GM20431 (cell line): ENCODE data around the gene RHOD.

ENCODE experiments used
- in situ Hi-C: fragments of 300-500 bp; cut with MseI, MboI; formaldehyde crosslinking; loops from one replicate; pipeline ENCODE4 v1.15.0; 2020; ENCODE audit warnings: low sequenced_read_pairs; ENCODE audit not compliant: unreplicated experiment

Gene RHOD

DNA sequence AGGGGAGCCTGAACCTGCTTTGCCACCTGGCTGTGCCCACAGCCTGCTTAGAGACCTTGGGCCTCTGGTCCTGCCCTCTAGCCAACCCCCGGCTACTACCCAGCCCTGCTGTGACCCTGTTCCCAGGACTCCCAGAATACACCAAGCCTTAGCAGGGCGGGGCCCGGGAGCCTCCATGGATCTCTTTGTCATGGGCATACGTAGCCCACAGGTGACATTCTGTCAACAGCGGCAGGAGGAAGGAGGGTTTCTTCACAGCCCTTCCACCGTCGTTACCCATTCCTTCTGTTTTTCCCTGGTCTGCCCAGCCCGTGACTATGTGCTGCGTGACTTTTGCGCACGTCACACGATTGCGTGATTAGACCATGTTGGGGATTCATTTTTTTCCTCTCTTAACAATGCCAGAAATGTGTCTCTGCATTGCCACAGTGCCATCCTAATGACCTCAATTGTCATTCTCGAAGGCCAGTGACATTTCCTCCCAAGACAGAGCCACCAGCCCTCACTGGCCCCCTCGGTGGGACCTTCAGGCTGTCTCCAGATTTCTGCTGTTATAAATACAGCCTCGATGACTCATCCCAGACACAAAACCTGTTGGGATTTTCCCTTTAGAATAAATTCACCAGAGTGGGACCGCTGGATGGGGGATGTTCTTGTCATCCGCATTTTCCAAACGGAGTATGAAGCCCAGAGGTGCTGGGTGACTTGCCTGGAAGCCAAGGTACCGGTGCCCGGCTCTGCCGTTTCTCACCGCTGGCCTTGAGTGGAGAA lies 24.7 kb upstream of the RHOD start:
- in situ Hi-C loops = no loop called here

DNA sequence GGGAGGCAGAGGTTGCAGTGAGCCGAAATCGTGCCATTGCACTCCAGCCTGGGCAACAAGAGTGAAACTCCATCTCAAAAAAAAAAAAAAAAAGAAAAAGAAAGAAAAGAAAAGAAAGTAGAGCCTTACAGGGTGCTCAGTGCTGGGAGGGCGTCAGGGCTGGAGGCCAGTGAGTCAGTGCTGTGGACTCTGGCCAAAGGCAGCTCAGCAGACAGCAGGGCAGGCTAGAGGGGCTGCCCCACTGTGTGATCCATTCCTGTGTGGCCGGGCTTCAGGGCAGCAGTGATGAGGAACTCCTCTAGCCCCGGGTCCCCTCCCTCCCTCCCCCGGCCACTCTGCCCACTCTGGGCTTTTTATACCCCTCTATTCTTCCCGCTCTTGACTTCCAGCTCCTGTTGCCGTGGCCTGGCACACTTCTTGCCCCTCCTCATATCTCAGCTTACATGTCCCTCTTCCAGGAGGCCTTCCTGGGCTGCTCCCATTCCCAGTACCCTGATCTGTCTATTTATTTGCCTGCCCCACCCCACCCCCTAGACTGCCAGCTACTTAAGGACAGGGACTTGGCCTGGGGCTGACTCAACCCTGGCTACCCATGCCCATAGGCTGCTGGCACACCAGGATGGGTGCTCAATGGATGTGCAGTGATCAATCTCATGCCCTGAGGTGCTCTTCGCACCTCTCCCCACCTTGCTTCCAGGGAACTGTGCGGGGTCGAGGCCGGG lies 23.7 kb upstream of the RHOD start:
- in situ Hi-C loops = no loop called here

DNA sequence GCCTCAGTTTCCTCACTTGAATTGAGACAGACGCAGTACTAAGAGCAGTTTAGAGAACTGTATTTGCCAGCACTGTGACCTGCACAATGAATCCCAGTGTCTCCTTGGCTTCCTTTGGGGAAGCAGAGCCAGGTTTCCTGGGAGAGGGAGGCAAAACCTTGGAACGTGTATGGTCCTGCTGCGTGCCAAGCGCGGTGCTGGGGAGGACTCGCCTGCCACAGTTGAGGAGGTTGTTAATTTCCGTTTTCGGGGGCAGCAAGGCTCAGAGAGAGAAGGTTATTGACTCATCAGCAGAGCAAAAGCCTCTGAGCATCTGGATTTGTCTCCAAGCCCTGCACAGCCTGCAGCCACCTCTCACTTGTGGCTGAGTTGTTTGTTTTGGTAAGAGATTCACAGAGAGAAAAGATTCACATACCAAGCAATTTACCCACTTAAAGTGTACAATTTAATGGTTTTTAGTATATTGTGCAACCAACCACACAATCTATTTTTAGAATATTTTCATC lies 22.9 kb upstream of the RHOD start:
- in situ Hi-C loops = no loop called here

DNA sequence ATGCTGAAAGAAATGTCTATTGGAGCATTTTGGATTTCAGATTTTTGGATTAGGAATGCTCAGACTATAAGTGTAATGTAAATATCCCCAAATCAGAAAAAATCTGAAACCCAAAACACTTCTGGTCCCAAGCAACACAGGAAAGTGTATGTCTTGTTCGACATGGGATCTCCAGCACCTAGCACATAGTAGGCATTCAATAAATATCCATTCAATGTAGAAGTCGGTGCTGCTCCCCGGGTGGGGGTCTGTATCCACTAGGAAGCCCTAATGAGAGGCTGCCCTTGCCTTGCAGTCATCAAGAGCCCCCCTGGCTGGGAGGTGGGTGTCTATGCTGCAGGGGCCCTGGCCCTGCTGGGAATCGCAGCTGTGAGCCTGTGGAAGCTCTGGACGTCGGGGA lies 22.3 kb upstream of the RHOD start:
- in situ Hi-C loops = no loop called here

DNA sequence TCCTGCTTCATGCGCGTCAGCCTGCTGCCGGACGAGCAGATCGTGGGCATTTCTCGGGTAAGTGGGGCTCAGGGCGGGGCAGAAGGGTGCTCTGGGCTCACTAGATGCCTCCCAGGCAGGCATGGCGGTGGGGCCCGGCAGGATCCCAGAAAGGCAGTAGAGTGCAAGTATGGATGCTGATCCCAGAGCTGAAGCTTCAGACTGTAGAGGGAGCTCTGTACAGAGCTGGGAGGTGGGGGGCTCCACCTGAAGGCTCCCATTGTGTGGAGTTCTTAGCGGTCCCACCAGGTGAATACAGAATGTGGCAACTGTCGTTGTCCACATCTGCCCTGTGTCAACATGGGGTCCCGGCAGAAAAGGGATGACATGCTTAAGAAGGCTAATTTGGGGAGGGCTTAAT lies 16.5 kb upstream of the RHOD start:
- in situ Hi-C loops = no loop called here

DNA sequence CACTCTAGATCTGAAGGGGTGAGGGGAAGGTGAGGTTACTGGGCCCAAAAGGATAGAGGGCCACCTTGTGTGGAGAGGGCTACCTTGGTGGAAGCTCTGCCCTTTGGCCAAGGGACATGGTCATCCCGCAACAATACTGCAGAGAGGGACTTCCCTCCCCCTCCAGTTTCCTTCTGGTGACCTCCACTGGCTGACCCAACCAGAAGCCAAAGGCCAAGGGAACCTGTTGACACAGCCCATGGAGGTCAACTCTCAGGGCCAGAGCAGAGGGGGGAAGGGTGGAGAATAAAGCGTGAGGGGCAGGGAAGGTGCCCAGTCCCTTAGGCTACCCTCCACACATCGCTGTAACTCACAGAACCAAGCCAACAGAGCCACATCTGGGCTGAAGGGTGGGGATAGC lies 15.0 kb upstream of the RHOD start:
- in situ Hi-C loops = no loop called here

DNA sequence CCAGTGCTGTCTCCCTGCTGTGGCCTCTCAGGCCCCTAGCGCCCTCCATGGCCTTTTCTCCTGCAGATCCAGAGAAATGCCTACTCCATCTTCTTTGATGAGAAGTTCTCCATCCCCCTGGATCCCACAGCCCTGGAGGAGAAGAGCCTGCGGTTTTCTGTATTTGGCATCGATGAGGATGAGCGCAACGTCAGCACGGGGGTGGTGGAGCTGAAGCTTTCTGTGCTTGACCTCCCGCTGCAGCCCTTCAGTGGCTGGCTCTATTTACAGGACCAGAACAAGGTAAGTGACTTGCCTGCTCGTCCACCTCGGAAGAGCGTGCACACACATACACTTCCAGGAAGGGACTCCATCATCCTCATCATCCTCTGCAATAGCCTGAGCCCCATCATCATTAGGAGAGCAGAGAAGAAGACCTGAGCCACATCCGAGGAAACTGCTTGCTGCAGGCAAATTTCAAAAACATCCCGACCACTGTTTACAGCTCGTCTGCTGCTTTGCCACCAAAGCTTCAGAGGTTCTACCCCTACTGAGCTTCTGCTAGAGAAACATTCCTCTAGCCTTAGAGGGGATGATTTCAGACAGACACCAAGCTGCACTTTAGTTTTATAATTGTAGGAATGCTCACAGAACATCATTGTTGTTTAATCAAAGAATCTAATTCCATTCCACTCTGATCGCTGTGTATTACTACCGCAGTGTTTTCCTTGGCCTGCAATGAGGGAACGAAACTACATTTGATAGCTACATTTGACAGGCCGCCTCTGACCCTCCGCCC lies 12.9 kb upstream of the RHOD start:
- in situ Hi-C loops = no loop called here

DNA sequence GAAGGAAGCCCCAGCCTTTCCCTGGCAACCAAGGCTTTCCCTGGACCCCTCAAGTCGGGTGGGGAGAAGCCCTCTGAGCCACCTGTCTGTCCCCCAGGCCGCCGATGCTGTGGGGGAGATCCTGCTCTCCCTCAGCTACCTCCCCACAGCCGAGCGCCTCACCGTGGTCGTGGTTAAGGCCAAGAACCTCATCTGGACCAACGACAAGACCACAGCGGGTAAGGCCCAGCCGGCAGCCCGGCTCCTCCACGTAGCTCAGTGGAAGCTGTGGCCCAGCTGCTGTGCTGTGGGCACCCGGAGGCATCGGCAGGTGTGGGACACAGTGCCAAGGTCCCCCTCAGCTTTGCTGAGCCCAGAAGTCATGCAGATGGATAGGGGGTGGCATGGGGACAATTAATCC lies 12.2 kb upstream of the RHOD start:
- in situ Hi-C loops = no loop called here

DNA sequence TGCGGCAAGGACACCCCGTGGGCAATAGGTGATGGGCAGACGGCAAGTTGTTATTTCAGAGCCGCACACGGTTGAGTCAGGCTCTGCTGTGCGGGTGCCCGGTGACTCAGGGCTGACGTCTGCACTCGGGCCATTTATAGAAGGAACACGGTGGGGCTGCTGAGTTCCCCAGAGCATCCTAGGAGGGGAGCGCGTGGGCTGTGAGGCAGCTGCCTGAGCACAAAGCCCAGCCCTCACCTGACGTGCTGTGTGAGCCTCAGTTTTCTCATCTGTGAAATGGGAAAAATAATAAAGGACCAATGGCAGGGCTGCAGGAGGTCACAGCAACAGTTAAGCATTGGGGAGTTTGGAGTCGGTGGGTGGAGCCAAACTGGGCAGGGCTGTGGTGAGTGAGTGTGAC lies 11.3 kb upstream of the RHOD start:
- in situ Hi-C loops = no loop called here

- in situ Hi-C loops = no loop called here
These were observed 8.0 kb upstream of the RHOD start for GRCh38 chr11:67048515-67049130.

DNA sequence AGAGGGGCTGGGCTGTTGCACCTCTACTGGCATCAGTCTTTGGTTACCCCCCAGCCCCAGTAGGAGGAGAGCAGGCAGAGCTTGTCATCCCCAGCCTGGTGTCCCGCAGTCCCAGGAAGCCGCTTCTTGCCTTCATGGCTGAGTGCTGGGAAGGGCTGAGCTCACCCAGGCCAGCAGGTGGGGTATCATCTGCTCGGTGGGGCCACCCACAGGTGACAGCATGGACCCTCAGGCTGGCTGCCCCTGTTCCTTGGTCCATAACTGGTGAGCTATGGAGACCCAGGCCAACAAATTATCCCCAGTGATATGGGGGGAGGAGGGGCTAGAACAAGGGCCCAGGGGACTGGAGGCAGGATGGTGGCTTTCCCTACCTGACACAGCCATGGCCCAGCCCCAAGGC lies 6.5 kb upstream of the RHOD start:
- in situ Hi-C loops = no loop called here

GRCh38 chr11:67051180-67051893 lies 5.3 kb upstream of the RHOD start:
- in situ Hi-C loops = no loop called here

DNA sequence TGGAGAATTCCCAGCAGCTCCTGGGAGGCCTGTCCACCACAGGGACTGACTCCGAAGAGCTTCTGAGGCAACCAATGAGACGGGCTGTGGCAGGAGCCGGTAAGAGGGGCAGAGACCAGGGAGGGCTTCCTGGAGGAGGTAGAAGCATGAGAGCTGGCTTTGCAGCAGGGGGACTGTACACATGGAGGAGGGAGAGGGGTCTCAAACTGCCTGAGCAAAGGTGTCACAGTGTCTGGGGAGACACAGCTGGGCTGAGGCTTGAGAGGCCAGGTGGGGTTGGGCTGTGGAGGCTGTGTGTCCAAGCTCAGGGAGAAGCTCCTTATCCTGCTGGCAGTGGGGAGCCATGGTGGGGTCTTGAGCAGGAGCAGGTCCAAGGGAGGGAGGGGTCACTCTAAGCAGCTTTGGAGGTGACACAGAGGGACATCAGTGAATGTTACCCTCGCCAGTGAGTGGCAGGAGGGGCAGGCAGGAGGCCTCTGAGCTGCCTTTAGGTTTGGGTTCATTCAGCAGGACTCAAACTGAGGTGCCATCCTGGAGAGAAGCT lies 4.6 kb upstream of the RHOD start:
- in situ Hi-C loops = no loop called here

DNA sequence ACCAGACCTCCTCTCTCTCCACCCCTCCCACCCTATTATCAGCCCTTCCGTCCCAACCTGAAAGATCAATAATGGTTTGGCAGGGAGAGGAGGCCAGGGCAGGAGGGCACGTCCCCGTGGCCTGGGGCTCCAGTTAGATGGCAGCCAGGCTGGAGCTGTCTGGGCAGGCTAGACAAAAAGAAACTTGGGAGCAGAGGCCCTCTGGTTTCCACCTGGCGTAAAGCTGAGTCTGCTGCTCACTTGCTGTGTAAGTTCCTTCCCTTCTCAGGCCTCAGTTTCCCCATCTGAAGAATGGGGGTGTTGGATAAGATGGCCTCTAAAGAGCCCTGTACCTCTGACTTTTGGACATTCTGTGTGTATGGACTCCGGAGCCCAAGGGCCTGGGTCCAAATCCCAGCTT lies 3.8 kb upstream of the RHOD start:
- in situ Hi-C loops = no loop called here

DNA sequence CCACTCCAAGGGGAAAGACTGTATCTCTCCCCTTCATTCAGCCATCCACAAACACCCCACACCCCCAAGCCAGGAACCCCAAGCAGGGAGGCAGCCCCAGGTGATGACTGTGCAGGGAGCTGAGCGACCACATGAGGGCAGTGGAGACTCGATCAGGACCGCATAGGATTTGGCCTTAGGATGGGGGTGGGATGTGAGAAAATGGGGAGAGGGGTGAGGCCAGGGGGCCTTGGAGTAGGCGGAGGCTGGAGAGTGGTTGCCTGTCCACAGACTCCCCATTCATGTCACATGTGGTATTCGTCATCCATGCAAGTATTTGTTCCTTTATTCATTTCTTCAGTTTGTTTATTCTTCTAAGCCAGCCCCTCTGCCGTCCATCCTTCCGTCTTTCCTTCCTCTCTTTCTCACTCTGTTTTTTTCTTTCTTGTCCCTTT lies 2.7 kb upstream of the RHOD start:
- in situ Hi-C loops = no loop called here

DNA sequence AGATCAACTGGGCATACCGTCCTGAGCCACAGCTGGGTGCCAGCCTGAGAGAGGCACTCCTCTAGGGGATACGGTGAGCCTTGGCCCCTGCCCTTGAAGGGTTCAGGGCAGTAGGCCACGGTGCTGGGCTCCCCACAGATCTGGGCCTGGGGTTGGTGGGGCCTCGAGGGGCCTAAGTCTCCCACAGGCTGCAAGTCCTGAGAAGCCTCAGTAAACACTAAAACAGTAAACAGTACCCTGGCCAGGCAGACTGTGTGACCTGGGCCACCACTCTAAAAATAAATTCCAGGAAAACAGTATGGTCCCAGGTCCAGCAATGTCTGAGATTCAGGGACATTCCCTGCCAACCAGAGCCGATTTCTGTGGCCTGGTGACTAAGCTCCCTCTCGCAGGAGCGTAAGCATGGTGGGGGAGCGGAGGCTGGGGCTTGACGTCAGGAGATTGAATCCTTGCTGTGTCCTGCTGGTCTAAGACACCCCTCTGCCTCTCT lies 2.3 kb upstream of the RHOD start:
- in situ Hi-C loops = no loop called here

DNA sequence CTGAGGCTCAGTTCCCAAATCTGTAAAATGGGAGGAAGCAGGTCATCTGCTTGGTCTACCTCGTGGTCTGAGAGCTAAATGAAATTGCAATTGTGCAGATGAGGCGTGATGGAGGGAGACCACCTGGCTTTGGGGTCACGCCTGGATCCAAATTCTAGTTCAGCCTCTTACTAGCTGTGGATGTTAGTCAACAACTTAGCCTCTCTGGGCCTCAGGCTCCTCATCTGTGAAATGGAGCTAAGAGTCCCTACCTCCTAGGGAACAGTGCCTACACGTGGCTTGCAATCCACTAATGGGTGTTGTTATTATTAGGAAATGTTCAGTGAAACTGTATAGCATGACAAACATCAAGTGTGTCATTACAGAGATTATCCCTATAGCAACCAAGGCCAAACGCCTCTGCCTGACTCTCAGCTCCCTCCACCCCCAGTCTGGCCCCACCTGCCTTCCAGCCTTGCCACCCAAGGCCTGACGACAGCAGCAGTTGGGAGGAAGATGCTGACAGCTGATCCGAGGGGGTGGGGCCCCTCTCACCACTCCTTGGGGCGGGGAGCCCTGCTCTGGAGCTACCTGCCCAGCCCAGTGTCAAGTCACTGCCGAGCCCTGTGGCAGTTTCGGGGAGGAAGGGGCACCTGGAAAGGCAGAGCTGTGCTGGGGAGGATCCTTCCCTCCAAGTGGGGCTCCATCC lies 1.7 kb upstream of the RHOD start:
- in situ Hi-C loops = no loop called here

DNA sequence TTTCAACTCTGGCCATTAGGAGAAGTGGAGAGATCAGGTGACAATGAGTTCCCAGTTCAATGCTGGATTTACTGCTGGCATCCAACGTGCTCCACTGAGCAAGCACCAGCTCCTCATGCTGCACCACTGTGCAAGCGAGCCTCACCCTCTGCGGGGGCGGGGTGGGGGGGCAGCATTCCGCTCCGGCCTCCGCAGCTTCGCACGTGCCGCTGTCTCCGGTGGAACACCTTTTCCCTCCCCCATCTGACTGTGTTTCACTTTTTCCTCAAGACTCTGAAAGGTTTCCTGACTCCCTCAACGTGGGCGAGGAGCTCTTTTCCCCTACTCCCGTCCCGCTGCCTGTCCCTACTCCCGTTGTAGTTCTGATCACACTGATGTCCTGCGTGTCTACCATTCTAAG lies 835 bp upstream of the RHOD start:
- in situ Hi-C loops = no loop called here

DNA sequence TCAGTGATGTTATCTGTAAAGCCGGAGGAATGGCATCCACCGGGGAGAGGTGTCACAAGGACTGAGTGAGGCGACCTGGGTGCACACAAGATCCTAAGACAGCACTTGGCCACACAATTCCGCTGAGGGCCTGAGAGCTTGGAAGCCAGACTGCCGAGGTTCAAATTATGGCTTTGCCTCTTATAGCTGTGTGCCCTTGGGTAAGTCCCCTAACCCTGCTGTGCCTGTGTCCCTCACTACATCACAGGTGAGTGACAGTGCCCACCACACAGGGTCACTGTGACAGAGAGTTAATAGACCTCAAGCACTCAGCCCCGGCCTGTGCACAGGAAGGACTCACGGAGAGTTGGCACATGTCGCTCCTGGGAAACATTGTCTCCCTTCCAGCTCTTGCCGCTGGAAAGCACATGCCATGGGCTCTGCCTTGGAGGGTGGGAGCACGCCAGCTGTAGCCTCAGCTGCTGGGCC lies 592 bp downstream of the RHOD start:
- in situ Hi-C loops = no loop called here
